LoVo (cell line): ENCODE data around the gene PTK7.
"Not testable (repeated sequence)": the region's sequence is repeated elsewhere in the genome, so short reads cannot be mapped to it uniquely, and the experiment has no call there.

Experiments
- DNase-seq: peaks from one replicate; pipeline ENCODE4 v3.0.0-alpha.2; 2016; ENCODE audit warnings: low spot score

Gene PTK7

DNA sequence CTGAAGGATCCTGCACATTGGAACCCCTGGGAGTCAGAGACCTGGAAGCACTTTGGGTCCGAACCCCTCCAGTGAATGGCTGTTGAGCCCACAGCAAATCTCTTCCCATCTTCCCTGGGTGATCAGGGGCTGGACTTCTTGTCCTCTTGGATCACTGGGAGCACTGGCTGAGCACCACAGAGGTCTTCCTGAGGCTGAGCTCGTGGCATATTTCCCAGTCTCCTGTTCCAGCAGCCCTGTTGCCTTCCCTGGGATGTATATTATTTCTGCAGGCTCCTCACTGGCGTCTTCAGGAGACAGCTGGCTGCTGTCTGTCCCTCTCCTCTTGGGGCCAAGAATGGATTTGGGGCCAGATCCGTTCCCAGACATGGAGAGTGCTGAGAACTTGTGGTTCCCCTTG is 43.4 kb downstream of the PTK7 start:
- no peak for DNase-seq

DNA sequence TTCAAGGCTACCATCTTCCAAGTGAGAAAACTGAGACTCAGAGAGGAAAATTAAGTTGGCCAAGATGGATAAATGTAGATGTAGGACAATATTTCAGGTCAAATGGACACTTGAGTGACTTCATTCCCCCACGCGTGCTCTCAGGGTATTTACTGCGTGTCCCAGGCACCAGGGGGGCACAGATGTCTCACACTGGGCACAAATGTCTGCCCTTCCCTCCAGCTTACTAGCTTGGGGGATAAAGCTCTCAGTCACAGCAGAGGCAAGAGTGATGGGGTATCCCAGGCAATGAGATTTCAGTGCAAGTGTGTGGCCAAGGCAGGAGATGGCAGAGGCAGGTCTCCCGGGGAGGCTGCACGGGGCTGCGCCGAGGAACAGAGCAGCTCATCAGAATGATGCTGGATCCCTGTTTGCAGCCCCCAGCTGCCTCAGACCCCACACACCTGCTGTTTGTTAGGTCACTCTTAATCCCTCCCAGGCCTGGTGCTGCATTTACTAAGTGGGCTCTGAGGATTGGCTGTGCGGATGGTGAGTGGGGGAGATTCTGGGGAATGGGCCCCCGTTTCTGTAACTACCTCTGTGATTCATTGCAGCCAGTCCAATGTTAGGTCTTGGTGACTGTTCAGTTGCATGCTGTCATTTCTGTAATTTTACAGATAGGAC is 44.1 kb downstream of the PTK7 start:
- no peak for DNase-seq

DNA sequence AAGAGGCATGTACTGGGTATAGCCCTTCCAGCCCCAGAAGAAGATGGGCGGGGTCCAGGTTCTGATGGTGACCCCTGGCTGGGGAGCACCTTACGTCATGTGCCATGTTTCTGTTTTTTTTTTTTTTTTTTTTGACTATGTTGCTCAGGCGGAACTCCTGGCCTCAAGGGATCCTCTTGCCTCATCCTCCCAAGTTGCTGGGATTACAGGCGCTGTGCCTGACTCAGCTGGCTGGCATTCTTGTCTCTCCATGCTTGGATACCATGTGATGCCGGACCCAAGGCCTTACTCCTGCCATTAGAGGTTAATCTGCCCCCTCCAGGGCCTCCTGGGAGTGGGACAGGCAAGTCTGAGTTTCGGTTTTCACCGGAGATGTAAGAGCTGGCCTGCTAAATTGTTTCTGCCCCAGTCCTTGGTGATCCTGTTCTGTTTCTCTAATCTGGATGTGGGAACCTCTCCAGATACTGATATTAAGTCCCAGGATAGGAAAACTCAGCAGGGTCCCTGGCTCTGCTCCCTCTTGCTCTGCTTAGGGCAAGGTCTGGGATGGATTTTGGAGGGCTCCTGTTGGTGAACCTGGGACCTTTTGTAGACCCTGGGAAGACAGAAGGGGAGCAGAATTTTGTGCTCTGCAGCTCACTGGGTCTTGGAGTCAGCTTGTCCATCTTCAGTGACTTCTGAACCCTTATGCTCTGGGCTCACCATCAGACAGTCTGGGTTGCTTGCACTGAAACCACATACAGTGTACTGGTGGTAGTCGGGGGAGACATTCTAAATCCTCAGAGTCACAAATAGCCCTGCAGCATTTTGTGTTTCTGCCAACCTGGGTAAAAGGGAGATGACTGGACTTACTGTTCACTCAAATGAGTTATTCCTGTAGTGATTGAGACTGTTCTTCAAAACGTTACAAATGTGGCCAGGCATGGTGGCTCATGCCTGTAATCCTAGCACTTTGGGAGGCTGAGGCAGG is 45.1 kb downstream of the PTK7 start:
- no peak for DNase-seq

DNA sequence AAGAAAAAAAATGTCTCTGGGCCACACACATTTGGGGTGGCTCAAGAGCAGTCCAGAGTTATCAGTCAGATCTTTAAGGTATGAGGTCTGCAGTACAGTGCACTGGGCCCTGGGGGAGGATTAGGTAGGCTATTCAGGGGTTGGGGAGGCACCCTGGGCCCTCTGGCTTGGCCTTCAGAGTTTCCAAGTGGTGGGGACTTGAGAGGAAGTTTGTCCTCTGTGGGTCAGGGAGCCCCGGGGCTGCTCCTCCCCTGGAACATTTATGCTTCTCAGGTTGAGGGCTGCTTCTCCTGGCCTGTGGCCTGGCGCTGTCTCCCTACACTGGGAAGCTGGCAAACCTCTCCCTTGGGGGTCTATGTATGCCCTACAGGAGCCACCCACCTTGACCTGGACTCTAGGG is 46.0 kb downstream of the PTK7 start:
- no peak for DNase-seq

DNA sequence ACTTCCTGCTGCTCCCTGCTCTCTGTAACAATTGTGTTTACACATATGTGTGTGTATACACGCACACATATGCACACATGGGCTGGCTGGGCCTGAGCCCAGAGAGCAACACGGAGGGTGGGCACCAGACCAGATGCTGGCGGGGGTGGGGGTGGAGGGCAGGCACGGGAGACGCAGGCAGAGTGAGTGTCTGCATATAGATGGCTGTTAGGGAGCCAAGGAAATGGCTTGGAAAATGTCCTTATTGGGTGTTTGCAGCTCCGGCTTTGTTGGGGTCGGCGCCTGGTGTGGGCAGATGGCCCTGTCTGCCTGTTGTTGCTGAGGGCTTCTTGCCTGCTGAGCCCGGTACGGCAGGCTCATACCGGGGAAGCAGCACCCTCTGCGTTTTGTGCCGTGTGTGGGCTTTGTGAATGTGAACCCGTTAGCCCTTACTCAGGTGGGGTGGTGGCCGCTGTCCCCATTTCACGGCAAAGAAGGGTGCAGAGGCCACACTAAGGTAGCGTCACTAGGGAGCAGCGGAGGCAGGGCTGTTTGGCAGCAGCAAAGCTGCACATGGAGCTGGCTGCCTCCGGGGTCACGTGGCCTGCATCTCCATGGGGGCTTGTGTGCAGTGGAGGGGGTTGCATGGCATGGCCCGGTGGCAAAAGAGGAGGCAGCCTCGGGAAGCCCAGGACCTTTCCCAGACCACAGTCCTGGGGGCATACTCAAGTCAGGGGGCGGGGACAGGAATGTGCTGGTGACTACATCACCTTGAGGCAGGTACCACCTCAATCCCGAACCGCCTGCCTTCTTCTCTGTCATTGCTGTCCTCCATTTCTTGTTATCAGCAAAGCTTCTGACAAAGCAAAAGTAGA is 47.6 kb downstream of the PTK7 start:
- no peak for DNase-seq

DNA sequence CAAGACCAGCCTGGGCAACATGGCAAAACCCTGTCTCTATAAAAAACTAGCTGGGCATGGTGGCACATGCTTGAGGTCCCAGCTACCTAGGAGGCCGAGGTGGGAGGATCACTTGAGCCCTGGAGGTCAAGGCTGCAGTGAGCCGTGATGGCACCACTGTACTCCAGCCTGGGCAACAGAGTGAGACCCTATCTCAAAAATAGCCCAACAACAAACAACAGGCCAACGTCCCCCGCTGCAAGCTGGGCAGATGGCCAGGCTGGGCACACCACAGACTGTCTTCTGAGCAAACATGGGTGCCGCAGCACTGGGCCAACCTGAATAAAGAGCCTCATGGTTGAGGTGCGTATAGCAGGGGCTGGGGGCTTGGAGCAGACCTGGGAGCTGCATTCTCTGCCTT is 48.4 kb downstream of the PTK7 start:
- DNase-seq: no peak

DNA sequence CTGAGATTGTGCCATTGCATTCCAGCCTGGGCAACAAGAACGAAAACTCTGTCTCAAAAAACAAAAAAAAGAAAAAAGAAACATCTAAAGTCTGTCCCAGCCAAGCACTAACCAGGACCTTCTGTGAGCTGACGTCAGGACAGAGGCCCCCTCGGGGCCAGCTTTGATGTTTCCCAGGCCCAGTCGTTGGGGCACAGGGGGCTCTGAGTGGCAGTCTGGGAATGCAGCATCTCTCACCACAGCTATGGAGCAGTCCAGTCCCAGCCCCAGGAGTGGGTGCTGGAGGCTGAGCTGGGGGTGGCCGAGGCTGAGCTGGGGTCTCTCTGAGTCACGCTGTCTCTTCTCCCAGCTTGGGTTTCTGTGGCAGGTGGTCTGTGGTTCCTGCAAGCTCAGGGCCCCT is 49.0 kb downstream of the PTK7 start:
- no peak for DNase-seq

DNA sequence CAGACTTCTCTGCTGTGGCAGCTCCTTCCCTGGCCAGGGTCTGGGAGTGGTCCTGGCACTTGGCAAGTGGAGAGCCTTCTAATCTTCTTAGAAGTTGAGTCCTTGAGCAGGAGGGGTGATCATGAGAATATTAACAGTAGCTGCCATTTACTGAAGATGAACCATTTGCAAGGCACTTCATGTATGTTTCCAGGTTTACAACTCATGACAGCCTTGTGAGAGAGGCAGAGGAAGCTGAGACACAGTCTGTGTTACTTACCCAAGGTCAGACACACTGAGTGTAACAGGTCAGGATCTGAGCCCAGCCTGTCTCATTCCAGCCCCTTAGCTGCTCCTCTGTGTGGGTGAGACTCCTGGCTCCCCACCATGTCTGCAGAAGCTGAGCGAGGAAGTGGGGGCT is 49.4 kb downstream of the PTK7 start:
- no peak for DNase-seq

DNA sequence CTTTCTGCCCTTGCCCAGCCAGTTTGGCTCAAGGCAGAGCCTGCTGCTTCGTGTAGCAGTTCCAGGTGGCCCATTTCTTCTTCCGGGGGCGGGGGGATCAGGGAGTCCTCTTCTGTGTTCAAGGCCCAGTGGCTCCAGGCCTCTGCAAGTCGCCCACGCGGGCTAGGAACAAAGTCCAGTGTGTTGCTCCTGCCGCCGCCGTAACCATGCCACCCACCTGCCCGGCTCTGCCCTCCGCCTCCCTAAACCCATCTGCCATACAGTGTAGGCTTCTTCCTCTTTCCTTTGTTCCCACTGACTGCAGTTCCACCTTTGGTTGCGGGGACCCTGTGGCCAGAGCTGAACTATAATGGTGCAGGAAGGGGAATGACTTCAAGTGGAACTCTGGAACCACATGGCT is 51.1 kb downstream of the PTK7 start:
- DNase-seq: no peak

DNA sequence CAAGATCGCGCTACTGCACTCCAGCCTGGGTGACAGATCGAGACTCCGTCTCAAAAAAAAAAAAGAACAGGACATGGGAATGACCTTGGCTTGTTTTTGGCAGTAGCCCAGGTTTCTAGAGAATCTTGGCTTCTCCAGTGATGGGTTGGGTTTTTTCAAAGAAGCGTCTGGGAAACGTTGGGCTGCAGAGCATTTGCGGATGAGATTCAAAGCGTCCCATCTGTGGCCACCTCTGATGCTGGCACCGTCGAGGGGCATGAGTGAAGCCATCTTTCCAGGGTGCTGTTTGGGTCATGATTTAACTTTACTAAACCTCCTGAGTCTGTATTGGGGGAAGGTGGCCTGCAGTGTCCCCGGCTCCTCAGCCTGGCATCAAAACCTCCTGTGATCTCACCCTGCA is 51.8 kb downstream of the PTK7 start:
- DNase-seq: no peak

DNA sequence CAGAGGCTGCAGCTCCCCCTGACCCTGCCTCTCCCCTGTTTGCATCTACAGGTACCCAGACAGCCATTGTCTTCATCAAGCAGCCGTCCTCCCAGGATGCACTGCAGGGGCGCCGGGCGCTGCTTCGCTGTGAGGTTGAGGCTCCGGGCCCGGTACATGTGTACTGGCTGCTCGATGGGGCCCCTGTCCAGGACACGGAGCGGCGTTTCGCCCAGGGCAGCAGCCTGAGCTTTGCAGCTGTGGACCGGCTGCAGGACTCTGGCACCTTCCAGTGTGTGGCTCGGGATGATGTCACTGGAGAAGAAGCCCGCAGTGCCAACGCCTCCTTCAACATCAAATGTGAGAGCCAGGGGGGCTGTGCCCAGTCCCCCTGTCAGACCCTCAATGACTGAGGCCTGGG is 52.8 kb downstream of the PTK7 start:
- no peak for DNase-seq

DNA sequence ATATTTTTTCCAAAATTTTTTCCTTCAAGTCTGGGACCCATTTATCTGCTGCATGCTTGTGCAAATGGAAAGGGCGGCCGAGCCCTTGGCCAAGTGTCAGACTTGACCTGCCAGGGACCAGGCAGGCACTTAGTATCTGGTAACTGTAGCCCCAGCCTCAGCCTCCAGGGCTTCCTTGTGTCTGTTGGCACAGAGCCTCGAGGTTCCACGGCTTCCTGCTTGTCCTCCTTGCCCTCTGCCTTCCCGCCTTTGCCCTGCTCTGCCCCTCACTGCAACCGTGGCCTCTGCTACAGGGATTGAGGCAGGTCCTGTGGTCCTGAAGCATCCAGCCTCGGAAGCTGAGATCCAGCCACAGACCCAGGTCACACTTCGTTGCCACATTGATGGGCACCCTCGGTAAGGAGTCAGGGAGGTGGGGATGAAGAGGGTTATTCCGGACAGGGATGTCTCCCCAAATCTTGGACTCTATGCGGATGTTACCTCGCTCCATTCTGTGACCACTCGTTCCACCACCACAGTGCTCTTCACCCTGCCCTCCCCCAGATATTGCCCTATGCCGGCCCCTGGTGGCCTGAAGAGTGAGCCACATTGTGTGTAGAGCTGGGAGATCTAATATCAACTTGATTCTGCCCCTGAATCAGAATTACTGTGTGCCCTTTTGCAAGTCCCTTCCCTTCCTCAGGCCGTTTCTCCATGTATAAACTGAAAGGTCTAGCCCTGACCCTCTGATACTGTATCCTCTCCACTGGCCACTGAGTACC is 53.5 kb downstream of the PTK7 start:
- no peak for DNase-seq

DNA sequence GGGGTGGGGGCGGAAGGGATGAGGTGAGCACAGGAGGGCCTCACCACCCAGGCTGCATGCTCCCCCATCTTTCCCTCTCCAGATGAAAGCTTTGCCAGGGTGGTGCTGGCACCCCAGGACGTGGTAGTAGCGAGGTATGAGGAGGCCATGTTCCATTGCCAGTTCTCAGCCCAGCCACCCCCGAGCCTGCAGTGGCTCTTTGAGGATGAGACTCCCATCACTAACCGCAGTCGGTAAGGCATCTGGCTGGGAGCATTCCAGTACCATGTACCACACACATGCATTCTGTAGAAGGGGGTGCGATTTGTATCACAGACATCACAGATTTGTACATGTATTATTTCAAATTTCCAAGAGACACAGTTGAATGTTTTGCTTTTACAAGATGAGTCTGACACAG is 54.3 kb downstream of the PTK7 start:
- no peak for DNase-seq

DNA sequence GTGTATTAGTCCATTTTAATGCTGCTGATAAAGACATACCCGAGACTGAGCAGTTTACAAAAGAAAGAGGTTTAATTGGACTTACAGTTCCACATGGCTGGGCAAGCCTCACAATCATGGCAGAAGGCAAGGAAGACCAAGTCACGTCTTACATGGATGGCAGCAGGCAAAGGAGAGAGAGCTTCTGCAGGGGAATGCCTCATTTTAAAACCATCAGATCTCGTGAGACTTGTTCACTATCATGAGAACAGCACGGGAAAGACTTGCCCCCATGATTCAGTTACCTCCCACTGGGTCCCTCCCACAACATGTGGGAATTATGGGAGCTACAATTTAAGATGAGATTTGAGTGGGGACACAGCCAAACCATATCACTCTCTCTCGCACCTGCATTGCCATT is 55.3 kb downstream of the PTK7 start:
- DNase-seq: not testable (repeated sequence)

DNA sequence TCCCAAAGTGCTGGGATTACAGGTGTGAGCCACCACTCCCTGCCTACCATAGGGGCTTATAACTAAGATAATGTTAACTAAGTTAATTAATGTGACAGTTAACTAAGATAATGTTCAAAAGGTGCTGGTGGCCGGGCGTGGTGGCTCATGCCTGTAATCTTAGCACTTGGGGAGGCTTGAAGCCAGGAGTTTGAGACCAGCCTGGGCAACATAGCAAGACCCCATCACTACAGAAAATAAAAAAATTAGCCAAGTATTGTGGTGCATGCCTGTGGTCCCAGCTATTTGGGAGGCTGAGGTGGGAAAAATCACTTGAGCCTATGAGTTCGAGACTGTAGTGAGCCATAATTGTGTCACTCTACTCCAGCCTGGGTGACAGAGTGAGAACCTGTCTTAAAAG is 62.2 kb downstream of the PTK7 start:
- no peak for DNase-seq

DNA sequence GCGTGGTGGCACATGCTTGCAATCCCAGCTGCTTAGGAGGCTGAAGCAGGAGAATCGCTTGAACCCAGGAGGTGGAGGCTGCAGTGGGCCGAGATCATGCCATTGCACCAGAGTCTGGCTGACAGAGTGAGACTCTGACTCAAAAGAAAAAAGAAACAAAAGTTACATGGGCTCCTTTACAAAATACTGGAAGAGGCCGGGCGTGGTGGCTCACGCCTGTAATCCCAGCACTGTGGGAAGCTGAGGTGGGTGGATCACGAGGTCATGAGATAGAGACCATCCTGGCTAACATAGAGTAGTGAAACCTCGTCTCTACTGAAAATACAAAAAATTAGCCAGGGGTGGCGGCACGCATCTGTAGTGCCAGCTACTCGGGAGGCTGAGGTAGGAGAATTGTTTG is 63.9 kb downstream of the PTK7 start:
- DNase-seq: not testable (repeated sequence)

DNA sequence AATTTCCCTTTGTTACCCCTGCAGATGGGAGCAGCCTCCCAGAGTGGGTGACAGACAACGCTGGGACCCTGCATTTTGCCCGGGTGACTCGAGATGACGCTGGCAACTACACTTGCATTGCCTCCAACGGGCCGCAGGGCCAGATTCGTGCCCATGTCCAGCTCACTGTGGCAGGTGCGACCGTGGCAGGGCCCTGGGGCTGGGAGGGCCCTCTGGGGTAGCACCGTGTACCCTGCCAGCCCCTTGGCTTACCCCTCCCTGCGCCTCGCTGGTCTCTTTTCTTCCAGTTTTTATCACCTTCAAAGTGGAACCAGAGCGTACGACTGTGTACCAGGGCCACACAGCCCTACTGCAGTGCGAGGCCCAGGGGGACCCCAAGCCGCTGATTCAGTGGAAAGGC is 65.5 kb downstream of the PTK7 start:
- DNase-seq: no peak

DNA sequence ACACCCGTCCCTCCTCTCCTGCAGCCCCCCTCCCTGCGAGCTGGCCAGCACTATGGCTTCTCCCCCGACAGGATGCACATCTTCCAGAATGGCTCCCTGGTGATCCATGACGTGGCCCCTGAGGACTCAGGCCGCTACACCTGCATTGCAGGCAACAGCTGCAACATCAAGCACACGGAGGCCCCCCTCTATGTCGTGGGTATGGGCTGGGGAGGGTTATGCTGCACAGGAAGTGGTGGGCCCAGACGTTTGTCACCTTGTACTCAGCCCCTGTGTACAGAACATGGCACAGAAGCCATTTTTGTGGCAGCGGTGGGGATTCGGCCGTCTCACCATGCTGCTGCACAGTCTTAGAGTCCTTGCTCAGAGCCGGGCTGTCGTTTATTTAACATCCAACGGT is 66.0 kb downstream of the PTK7 start:
- DNase-seq: no peak

DNA sequence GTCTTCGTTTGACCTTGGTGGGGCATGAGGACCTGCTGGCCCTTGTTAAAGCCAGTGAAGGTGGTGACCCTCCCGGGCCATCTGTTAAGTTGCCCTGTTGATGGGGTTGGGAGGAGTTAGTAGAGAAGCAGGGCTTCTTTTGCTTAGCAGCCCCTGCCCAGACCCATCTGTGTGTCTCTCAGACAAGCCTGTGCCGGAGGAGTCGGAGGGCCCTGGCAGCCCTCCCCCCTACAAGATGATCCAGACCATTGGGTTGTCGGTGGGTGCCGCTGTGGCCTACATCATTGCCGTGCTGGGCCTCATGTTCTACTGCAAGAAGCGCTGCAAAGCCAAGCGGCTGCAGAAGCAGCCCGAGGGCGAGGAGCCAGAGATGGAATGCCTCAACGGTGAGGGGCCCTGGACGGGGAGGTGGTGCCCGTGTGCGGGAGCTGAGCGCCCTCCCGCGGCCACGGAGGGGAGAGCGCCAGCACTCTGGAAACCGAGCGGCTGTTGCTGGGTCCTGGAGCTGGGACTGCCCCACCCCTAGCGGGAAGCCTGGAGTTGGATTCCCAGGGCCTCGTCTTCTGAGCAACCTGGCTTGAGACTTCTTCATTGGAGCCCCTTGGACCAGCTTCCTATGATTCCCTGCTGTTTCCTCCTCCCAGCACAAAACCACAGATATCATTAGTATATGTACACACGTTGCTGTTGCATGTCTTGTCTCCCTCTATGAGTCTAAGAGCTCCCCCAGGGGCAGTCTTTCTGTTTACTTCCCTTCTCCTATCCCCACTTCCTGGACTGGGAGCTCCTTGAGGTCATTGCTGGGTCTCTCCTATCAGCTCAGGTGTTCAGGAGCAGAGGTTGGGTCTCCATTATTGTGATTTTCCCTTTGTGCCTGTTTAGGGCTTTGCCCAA is 67.4 kb downstream of the PTK7 start:
- peak; percentile 32 for DNase-seq

DNA sequence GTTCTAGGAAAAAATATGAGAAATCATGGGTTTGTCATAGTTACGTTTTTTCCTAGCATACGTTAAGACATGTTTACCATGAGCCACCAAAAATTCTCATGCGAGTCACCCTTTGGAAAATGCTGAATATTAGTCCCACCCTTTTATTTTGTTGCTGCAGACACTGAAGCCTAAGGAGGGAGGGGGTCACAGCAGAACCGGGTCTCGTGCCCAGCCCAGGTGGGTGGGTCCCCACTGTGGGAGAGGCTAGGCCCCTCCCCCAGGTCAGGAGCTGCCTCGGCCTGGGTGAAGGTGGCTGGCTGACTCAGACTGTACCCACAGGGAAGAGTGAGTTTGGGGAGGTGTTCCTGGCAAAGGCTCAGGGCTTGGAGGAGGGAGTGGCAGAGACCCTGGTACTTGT is 68.8 kb downstream of the PTK7 start:
- no peak for DNase-seq

DNA sequence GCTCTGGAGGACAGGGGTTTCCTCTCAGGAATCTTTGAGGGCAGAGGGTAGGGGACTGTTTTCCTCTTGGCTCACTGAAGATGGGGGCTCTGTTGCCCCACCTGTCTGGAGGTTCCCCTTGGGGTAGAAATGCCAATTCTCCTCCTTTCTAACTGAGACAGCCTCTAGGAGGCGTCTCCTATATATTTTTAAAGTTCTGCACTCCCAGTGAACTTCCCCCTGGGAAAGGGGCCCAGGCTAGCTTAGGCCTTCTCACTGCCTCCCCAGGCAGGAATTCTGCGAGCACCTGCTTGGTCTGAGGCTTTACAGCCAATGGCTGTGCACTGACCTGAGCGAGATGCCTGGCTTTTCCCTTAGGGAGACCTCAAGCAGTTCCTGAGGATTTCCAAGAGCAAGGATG is 70.1 kb downstream of the PTK7 start:
- no peak for DNase-seq
